ENCODE results near the gene SUPT6H.
A peak's percentile ranks its signal among the peaks of the same experiment; 100 is the strongest.

SUPT6H gene

DNA sequence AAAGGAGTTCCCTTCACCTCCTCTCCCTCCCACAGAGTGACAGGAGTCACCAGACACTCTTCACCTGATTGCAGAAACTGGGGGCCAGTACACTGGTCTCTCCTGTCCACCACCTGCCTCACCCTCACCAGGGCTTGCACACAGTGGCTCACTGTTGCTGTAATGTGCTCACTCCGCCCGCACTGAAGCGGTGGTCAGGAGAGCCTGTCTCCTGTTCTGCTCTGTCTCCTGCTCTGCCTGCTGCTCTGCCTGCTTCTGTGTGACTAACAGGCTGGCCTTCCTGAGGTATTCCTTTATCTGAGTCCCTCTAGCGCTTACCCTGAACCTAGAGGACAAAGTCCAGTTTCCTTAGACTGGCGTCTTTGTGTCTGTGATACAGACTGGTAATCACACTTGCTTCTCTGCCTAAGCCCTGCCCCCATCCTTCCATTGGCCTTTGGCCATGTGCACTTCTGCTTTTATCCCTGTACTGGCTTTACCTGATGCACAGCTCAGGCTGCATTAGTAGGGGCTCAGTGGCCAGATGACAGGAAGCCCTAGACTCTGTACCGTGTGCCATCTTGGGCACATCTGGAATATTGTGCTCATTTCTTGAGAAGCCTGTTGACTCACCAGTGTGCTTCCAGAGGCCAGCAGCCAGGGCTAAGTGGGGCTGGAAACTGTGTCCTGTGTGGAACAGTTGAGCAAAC, 36.4 kb downstream of the SUPT6H start:
- Histone ChIP-seq H3K27ac (ENCODE audit: low read depth, low read length) (peak overlapping the region; percentile 38), H3K9ac (ENCODE audit: low read depth in 1 of 2, low read length in 2 of 2) (peak overlapping the region; percentile 28 to 63), H3K4me1 (ENCODE audit: control insufficient read depth in 1 of 2, insufficient read depth in 2 of 2, low read length in 2 of 2) (peaks cover 34 to 41% of the 10 kb centered on the region in 2 donors), H3K36me3 (ENCODE audit: control insufficient read depth in 1 of 2, insufficient read depth in 2 of 2, low read length in 2 of 2) (peaks cover 86 to 97% of the 10 kb centered on the region in 2 donors), H3K27me3 (ENCODE audit: control insufficient read depth in 1 of 2, insufficient read depth in 2 of 2, low read length in 2 of 2) (no peaks in the 10 kb centered on the region), H3K4me3 (ENCODE audit: low read depth in 1 of 2, low read length in 2 of 2) (peak overlapping the region; percentile 4 to 44), H3K9me3 (ENCODE audit: control insufficient read depth in 1 of 2, low read length in 2 of 2) (no peaks in the 10 kb centered on the region)

DNA sequence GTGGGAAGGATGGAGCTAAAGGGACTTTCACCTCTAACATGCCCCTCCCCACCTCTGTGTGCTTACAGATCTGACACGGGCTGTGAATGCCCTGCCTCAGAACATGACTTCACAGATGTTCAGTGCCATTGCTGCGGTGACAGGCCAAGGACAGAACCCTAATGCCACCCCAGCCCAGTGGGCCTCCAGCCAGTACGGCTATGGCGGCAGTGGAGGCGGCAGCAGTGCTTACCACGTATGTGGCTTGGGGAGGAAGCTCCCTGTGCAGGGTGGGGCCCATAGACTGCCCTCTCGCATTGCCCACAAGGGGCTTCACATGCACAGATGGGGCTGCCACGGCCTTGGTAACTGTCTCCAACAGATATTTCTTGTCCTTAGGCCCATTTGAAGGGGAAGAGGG, 38.3 kb downstream of the SUPT6H start:
- H3K4me1 ChIP-seq (ENCODE audit: control insufficient read depth in 1 of 2, insufficient read depth in 2 of 2, low read length in 2 of 2) = peaks cover 34 to 41% of the 10 kb centered on the region in 2 donors
- H3K27ac ChIP-seq (ENCODE audit: low read depth, low read length) = no peak overlapping the region
- H3K9me3 ChIP-seq (ENCODE audit: control insufficient read depth in 1 of 2, low read length in 2 of 2) = no peaks in the 10 kb centered on the region
- no peak overlapping the region for H3K9ac ChIP-seq (ENCODE audit: low read depth in 1 of 2, low read length in 2 of 2)
- H3K36me3 ChIP-seq (ENCODE audit: control insufficient read depth in 1 of 2, insufficient read depth in 2 of 2, low read length in 2 of 2) = peaks cover 73 to 92% of the 10 kb centered on the region in 2 donors
- no peaks in the 10 kb centered on the region for H3K27me3 ChIP-seq (ENCODE audit: control insufficient read depth in 1 of 2, insufficient read depth in 2 of 2, low read length in 2 of 2)
- no peak overlapping the region for H3K4me3 ChIP-seq (ENCODE audit: low read depth in 1 of 2, low read length in 2 of 2)

DNA sequence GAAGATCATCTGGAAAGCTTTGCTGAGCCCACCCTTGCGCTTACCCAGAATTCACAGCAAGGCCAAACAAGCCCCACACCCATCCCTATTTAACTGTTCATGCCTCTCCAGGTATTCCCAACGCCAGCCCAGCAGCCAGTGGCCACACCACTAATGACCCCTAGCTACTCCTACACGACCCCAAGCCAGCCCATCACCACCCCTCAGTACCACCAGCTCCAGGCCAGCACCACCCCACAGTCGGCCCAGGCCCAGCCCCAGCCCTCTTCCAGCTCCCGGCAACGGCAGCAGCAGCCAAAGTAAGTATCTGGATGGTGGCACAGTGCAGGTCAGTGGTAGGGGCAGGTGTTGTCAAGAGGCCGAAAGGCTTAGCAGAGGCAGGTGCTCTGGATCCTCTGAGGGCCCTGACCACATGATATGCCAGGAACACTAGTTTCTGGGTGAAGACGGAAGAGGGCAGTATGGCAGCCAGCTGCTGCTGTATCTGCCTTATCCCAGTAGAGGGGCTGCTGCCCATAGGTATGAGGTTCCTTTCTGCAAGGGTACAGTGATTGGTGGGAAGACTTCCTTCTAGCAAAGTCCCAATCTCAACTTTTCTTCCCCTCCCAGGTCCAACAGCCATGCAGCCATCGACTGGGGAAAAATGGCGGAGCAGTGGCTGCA, 39.0 kb downstream of the SUPT6H start:
- Histone ChIP-seq H3K4me1 (ENCODE audit: control insufficient read depth in 1 of 2, insufficient read depth in 2 of 2, low read length in 2 of 2) (peaks cover 35 to 43% of the 10 kb centered on the region in 2 donors), H3K4me3 (ENCODE audit: low read depth in 1 of 2, low read length in 2 of 2) (no peak overlapping the region), H3K9me3 (ENCODE audit: control insufficient read depth in 1 of 2, low read length in 2 of 2) (no peaks in the 10 kb centered on the region), H3K9ac (ENCODE audit: low read depth in 1 of 2, low read length in 2 of 2) (no peak overlapping the region), H3K27me3 (ENCODE audit: control insufficient read depth in 1 of 2, insufficient read depth in 2 of 2, low read length in 2 of 2) (no peaks in the 10 kb centered on the region), H3K36me3 (ENCODE audit: control insufficient read depth in 1 of 2, insufficient read depth in 2 of 2, low read length in 2 of 2) (peaks cover 70 to 85% of the 10 kb centered on the region in 2 donors), H3K27ac (ENCODE audit: low read depth, low read length) (no peak overlapping the region)

DNA sequence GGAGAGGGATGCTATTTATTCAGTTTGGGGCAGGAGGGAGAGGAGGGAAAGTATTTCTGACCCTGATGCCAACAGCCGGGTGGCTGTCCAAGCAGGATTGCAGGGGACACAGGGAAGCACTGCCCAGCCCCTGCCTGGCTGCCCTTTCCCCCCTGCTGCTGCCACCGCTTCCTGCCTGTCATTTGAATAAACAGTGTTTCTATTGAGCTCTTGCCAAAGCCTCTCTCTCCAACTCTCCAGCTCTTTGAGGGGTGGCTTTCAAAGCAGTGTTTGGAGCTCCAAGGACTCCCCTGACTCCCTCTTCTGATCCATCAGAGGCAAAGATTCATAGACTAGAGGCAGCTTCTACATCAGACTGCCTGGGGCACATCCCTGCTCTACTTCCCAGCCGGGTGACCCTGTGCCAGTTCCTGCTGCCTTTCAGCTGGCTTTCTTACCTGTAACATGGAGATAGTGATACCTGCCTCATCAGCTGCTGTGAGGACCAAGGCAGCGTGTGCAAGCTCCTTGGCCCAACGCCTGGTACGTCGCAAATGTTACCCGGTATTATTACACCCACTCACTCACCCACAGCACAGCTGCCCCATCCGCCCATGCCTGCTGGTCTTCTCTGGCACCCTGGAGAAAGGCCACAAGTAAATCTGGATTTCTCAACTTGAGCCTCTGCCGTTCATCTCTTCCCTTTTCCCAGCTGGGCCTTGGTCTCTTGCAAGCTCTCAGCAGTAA, 40.2 kb downstream of the SUPT6H start:
- Histone ChIP-seq H3K9me3 (ENCODE audit: control insufficient read depth in 1 of 2, low read length in 2 of 2) (no peaks in the 10 kb centered on the region), H3K4me3 (ENCODE audit: low read depth in 1 of 2, low read length in 2 of 2) (no peak overlapping the region), H3K4me1 (ENCODE audit: control insufficient read depth in 1 of 2, insufficient read depth in 2 of 2, low read length in 2 of 2) (peaks cover 41% of the 10 kb centered on the region in 2 donors), H3K9ac (ENCODE audit: low read depth in 1 of 2, low read length in 2 of 2) (no peak overlapping the region), H3K27me3 (ENCODE audit: control insufficient read depth in 1 of 2, insufficient read depth in 2 of 2, low read length in 2 of 2) (no peaks in the 10 kb centered on the region), H3K36me3 (ENCODE audit: control insufficient read depth in 1 of 2, insufficient read depth in 2 of 2, low read length in 2 of 2) (peaks cover 62 to 74% of the 10 kb centered on the region in 2 donors), H3K27ac (ENCODE audit: low read depth, low read length) (no peak overlapping the region)

DNA sequence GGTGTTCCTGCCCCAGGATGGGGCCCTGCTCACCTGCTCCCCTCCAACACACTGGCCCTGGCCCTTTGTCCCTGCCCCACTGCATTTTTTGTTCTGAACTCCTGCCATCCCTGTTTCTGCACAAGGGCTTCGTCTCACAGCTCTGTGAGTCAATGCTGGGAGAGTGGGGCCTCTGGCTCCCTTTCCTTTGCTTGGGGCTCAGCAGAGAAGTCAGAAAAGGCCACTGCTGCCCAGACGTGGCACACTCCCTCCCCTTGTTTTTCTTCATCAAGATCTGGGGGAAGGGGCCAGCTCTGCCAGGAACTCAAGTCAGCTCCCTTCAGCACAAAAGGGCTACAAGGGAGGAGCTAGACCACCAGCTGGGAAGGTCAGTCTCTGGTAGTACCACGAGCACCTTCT, 40.7 kb downstream of the SUPT6H start:
- Histone ChIP-seq H3K9me3 (ENCODE audit: control insufficient read depth in 1 of 2, low read length in 2 of 2) (no peaks in the 10 kb centered on the region), H3K36me3 (ENCODE audit: control insufficient read depth in 1 of 2, insufficient read depth in 2 of 2, low read length in 2 of 2) (peaks cover 56 to 70% of the 10 kb centered on the region in 2 donors), H3K27me3 (ENCODE audit: control insufficient read depth in 1 of 2, insufficient read depth in 2 of 2, low read length in 2 of 2) (no peaks in the 10 kb centered on the region), H3K4me3 (ENCODE audit: low read depth in 1 of 2, low read length in 2 of 2) (no peak overlapping the region), H3K27ac (ENCODE audit: low read depth, low read length) (no peak overlapping the region), H3K4me1 (ENCODE audit: control insufficient read depth in 1 of 2, insufficient read depth in 2 of 2, low read length in 2 of 2) (peaks cover 35% of the 10 kb centered on the region in 2 donors), H3K9ac (ENCODE audit: low read depth in 1 of 2, low read length in 2 of 2) (no peak overlapping the region)

DNA sequence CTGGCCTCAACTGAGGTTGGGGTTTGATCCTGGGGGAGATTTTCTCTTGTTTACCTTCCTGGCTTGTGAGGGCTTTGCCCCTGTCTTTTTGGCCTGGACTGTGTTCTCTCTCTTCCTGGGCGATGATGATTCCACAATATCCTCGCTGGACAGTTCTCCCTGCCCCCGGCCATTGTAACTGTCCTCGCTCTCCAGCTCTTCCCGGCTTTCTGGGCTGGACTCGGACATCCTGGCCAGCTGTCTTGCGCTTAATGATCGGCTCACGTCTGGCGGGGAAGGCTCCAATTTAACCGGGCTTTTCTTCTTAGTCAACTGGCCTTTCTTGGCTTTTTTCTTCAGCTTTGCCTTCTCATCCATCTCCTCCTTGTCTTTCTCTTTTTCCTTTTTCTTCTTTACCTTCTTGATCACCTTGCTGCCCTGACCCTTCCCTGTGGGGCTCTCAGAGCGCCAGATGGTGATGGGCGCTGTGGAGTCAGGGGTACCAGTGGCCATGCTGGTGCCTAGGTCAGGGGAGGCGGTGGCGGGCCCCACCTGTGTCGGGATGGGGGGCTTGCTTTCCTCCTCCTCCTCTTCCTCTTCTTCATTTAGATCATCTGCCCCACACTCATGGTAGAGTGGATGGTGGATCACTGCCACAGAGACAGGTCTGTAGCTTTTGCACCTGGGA, 41.7 kb downstream of the SUPT6H start:
- Histone ChIP-seq H3K27ac (ENCODE audit: low read depth, low read length) (no peak overlapping the region), H3K4me1 (ENCODE audit: control insufficient read depth in 1 of 2, insufficient read depth in 2 of 2, low read length in 2 of 2) (peaks cover 27 to 28% of the 10 kb centered on the region in 2 donors)

DNA sequence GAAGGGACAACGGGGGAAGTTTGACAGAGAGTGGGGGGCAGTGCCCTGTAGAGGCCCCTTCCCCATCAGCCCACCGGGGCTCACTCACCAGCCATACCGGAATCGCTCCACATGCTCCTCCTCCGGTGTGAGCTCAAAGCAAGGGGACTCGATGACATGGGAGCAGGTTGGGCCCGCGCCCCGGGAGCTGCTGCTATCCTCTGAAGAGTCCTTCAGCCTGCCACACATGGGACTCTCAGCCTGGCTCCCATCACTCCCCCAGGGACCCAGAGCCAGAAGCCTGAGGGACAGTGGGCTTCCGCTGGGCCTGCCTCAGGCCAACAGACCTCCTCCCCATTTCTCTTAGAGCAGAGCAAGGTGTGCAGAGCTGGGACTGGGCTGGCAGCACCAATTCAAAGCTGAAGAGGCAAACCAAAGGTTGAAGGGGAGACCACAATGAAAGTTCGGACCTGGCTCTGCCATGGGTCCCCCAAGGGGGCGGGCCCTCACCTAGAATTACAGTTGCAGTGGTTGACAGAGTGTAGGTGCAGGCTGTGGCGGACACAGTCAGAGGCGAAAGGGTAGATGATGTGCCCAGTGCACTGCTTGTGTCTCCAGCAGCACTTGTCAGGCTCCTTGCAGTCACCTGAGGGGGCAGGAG, 42.3 kb downstream of the SUPT6H start:
- Histone ChIP-seq H3K27ac (ENCODE audit: low read depth, low read length) (no peak overlapping the region), H3K27me3 (ENCODE audit: control insufficient read depth in 1 of 2, insufficient read depth in 2 of 2, low read length in 2 of 2) (no peaks in the 10 kb centered on the region), H3K9ac (ENCODE audit: low read depth in 1 of 2, low read length in 2 of 2) (no peak overlapping the region), H3K4me1 (ENCODE audit: control insufficient read depth in 1 of 2, insufficient read depth in 2 of 2, low read length in 2 of 2) (peaks cover 21% of the 10 kb centered on the region in 2 donors), H3K4me3 (ENCODE audit: low read depth in 1 of 2, low read length in 2 of 2) (no peak overlapping the region), H3K36me3 (ENCODE audit: control insufficient read depth in 1 of 2, insufficient read depth in 2 of 2, low read length in 2 of 2) (peaks cover 43 to 54% of the 10 kb centered on the region in 2 donors), H3K9me3 (ENCODE audit: control insufficient read depth in 1 of 2, low read length in 2 of 2) (no peaks in the 10 kb centered on the region)

More for the DNA sequence above, 41.7 kb downstream of the SUPT6H start:
- Histone ChIP-seq H3K9me3 (ENCODE audit: control insufficient read depth in 1 of 2, low read length in 2 of 2) (no peaks in the 10 kb centered on the region), H3K4me3 (ENCODE audit: low read depth in 1 of 2, low read length in 2 of 2) (no peak overlapping the region), H3K9ac (ENCODE audit: low read depth in 1 of 2, low read length in 2 of 2) (no peak overlapping the region), H3K27me3 (ENCODE audit: control insufficient read depth in 1 of 2, insufficient read depth in 2 of 2, low read length in 2 of 2) (no peaks in the 10 kb centered on the region), H3K36me3 (ENCODE audit: control insufficient read depth in 1 of 2, insufficient read depth in 2 of 2, low read length in 2 of 2) (peaks cover 49 to 61% of the 10 kb centered on the region in 2 donors)

DNA sequence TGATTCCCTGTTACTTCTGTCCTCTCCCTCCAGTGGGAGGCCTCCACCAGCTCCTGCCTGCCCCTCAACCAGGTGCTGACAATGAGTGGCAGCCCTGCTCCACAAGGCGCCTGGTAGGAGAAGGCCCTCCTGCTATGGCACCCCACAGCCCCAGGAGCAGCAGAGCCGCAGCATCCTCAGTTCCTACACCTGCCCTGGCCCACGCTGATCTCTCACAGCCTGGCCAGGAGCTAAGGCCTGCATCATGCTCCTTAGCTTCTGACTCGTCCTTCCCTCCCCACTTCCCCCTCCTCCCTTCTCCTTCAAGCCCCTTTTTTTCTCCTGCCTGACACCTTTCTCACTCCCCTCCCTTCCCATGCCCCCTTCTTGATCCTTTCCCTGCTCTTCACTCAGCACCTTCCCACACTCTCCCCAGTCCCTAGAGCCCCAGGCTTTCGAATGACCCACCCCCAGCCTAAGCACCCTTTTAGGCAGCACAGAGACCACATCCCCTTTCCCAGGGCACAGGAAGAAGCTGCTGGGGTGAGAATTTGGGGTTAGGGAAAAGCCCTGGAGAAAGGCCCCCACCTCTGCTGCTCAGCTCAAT, 43.2 kb downstream of the SUPT6H start:
- no peak overlapping the region for H3K27ac ChIP-seq (ENCODE audit: low read depth, low read length)
- no peak overlapping the region for H3K9ac ChIP-seq (ENCODE audit: low read depth in 1 of 2, low read length in 2 of 2)
- no peaks in the 10 kb centered on the region for H3K9me3 ChIP-seq (ENCODE audit: control insufficient read depth in 1 of 2, low read length in 2 of 2)
- peaks cover 34 to 46% of the 10 kb centered on the region in 2 donors for H3K36me3 ChIP-seq (ENCODE audit: control insufficient read depth in 1 of 2, insufficient read depth in 2 of 2, low read length in 2 of 2)
- H3K4me1 ChIP-seq (ENCODE audit: control insufficient read depth in 1 of 2, insufficient read depth in 2 of 2, low read length in 2 of 2) = peaks cover 17 to 18% of the 10 kb centered on the region in 2 donors
- H3K4me3 ChIP-seq (ENCODE audit: low read depth in 1 of 2, low read length in 2 of 2) = no peak overlapping the region
- no peaks in the 10 kb centered on the region for H3K27me3 ChIP-seq (ENCODE audit: control insufficient read depth in 1 of 2, insufficient read depth in 2 of 2, low read length in 2 of 2)

DNA sequence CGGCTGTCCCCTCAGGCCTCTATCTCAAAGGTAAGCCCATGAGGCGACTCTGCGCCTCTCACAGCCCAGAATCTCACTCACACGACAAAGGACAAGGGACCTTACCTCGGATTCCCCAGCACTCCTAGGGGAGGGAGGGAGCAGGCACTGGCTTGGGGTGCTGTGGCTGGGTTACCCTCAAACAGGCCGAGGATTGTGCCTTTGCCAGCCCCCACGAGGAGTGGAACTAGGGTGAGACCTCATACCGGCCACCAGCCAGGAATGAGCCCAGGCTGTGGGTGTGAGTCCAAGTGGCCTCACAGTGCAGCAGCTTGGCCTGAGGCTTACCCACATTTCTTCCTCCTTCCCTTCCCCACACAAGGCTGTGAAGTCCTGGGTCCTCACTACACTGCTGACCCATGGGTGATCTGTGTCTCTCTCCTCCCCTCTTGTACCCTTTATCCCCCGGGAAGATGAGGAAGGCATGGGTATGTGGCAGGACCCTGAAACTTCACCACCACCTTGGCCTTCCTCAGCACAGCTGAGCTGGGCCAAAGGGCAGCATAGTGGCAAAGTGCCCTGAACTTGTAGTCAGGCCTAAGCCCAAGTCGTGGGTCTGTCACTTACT, 43.8 kb downstream of the SUPT6H start:
- H3K4me1 ChIP-seq (ENCODE audit: control insufficient read depth in 1 of 2, insufficient read depth in 2 of 2, low read length in 2 of 2) = peaks cover 12 to 13% of the 10 kb centered on the region in 2 donors
- H3K36me3 ChIP-seq (ENCODE audit: control insufficient read depth in 1 of 2, insufficient read depth in 2 of 2, low read length in 2 of 2) = peaks cover 28 to 39% of the 10 kb centered on the region in 2 donors
- H3K4me3 ChIP-seq (ENCODE audit: low read depth in 1 of 2, low read length in 2 of 2) = no peak overlapping the region
- H3K27ac ChIP-seq (ENCODE audit: low read depth, low read length) = no peak overlapping the region
- no peak overlapping the region for H3K9ac ChIP-seq (ENCODE audit: low read depth in 1 of 2, low read length in 2 of 2)
- H3K9me3 ChIP-seq (ENCODE audit: control insufficient read depth in 1 of 2, low read length in 2 of 2) = no peaks in the 10 kb centered on the region
- no peaks in the 10 kb centered on the region for H3K27me3 ChIP-seq (ENCODE audit: control insufficient read depth in 1 of 2, insufficient read depth in 2 of 2, low read length in 2 of 2)
